ENCODE data around the gene CFAP52.

The CFAP52 gene

GRCh38 chr17:9576521-9577372, at the start of gene CFAP52 (continued):
- TF ChIP-seq PRDM4 (tag by site-specific recombination; IDR thresholded peaks at IDR 0.05) (no peak), CTCF (tag by site-specific recombination; IDR thresholded peaks at IDR 0.05) (peak; percentile 41; the same call in 1 of the 2 replicates), GLIS1 (tag by site-specific recombination; IDR thresholded peaks at IDR 0.05) (peak; percentile 21; the same call in 1 of the 2 replicates), ZBTB21 (tag by site-specific recombination; IDR thresholded peaks at IDR 0.05) (no peak), ZFP37 (tag by site-specific recombination; IDR thresholded peaks at IDR 0.05) (no peak), ZNF148 (tag by site-specific recombination; IDR thresholded peaks at IDR 0.05; ENCODE audit: borderline replicate concordance) (no peak), PRDM2 (tag by site-specific recombination; IDR thresholded peaks at IDR 0.05; ENCODE audit: borderline replicate concordance) (0 out of 2 replicates have a peak, but pooled peaks have one; percentile 30), AEBP2 (tag by site-specific recombination; IDR thresholded peaks at IDR 0.05; ENCODE audit: borderline replicate concordance) (no peak), ZNF571 (tag by site-specific recombination; IDR thresholded peaks at IDR 0.05) (no peak), TCF7L2 (IDR thresholded peaks at IDR 0.05; ENCODE audit: borderline replicate concordance, low read depth, low read length) (no peak), REST (tag by site-specific recombination; IDR thresholded peaks at IDR 0.05) (0 out of 2 replicates have a peak, but pooled peaks have one; percentile 56), ZNF654 (tag by site-specific recombination; IDR thresholded peaks at IDR 0.05; ENCODE audit: low read depth) (peak; percentile 53), PRDM10 (tag by site-specific recombination; IDR thresholded peaks at IDR 0.05) (0 out of 2 replicates have a peak, but pooled peaks have one; percentile 24), MYNN (tag by site-specific recombination; IDR thresholded peaks at IDR 0.05; ENCODE audit: borderline replicate concordance) (no peak)

Data from HEK293 (cell line).